SK-N-SH treated with all-trans-retinoic acid at 6 μM for 48 hours (cell line): ENCODE results near the gene CANX.

Experiments used
- ATAC-seq: fragments of 200-7000 bp; cut with Tn5 transposase; 3 replicates; pipeline ENCODE4 v1.9.1; 2020; ENCODE audit warnings: mild to moderate bottlenecking, moderate library complexity
- ARNTL ChIP-seq: fragments of 450-650 bp; formaldehyde crosslinking; IDR thresholded peaks from 2 replicates; pipeline ENCODE4 v1.5.0; 2020; ENCODE audit warnings: low read depth, mild to moderate bottlenecking, moderate library complexity, borderline replicate concordance
- BACH2 ChIP-seq: fragments of 250-450 bp; sonication (Bioruptor Pico); IDR thresholded peaks from 2 replicates; pipeline ENCODE4 v1.9.0; 2021; ENCODE audit warnings: mild to moderate bottlenecking, borderline replicate concordance
- CREB5 ChIP-seq: fragments of 250-450 bp; sonication (Bioruptor Pico); IDR thresholded peaks from 2 replicates; pipeline ENCODE4 v1.5.1; 2020; ENCODE audit warnings: low read depth, mild to moderate bottlenecking, moderate library complexity
- CSDC2 ChIP-seq: fragments of 250-450 bp; sonication (Bioruptor Pico); IDR thresholded peaks from 2 replicates; pipeline ENCODE4 v1.5.0; 2020; ENCODE audit warnings: mild to moderate bottlenecking, moderate library complexity
- CSRNP3 ChIP-seq: fragments of 250-450 bp; sonication (Bioruptor Pico); IDR thresholded peaks from 2 replicates; pipeline ENCODE4 v1.5.1; 2021; ENCODE audit warnings: mild to moderate bottlenecking, moderate library complexity
- ESRRG ChIP-seq: fragments of 250-450 bp; sonication (Bioruptor Pico); IDR thresholded peaks from 2 replicates; pipeline ENCODE4 v1.6.1; 2021; ENCODE audit warnings: mild to moderate bottlenecking
- GLIS3 ChIP-seq: fragments of 250-450 bp; sonication (Bioruptor Pico); IDR thresholded peaks from 2 replicates; pipeline ENCODE4 v1.5.0; 2020; ENCODE audit warnings: mild to moderate bottlenecking, moderate library complexity
- ISL1 ChIP-seq: fragments of 250-450 bp; sonication (Bioruptor Pico); IDR thresholded peaks from 2 replicates; pipeline ENCODE4 v2.1.2; 2022; ENCODE audit warnings: mild to moderate bottlenecking, moderate library complexity
- OSR1 ChIP-seq: fragments of 250-450 bp; sonication (Bioruptor Pico); IDR thresholded peaks from 2 replicates; pipeline ENCODE4 v1.8.0; 2022; ENCODE audit warnings: moderate library complexity, mild to moderate bottlenecking, inconsistent platforms
- PATZ1 ChIP-seq: fragments of 250-450 bp; sonication (Bioruptor Pico); IDR thresholded peaks from 2 replicates; pipeline ENCODE4 v1.8.0; 2020; ENCODE audit warnings: mild to moderate bottlenecking, moderate library complexity, borderline replicate concordance
- POU6F1 ChIP-seq: fragments of 250-450 bp; sonication (Bioruptor Pico); IDR thresholded peaks from 2 replicates; pipeline ENCODE4 v1.8.0; 2021; ENCODE audit warnings: low read depth, mild to moderate bottlenecking, moderate library complexity, borderline replicate concordance
- PPARA ChIP-seq: fragments of 250-450 bp; sonication (Bioruptor Pico); IDR thresholded peaks from 2 replicates; pipeline ENCODE4 v1.5.0; 2020; ENCODE audit warnings: mild to moderate bottlenecking, borderline replicate concordance
- RARB ChIP-seq: fragments of 250-450 bp; sonication (Bioruptor Pico); IDR thresholded peaks from 2 replicates; pipeline ENCODE4 v1.8.0; 2021; ENCODE audit warnings: mild to moderate bottlenecking, moderate library complexity
- TCF4 ChIP-seq: fragments of 250-450 bp; sonication (Bioruptor Pico); IDR thresholded peaks from 2 replicates; pipeline ENCODE4 v1.8.0; 2021; ENCODE audit warnings: mild to moderate bottlenecking, moderate library complexity, borderline replicate concordance
- TOX ChIP-seq: fragments of 250-450 bp; sonication (Bioruptor Pico); IDR thresholded peaks from 2 replicates; pipeline ENCODE4 v1.8.0; 2021; ENCODE audit warnings: mild to moderate bottlenecking, moderate library complexity, borderline replicate concordance
- TSHZ2 ChIP-seq: fragments of 250-450 bp; sonication (Bioruptor Pico); IDR thresholded peaks from 2 replicates; pipeline ENCODE4 v1.5.0; 2020; ENCODE audit warnings: mild to moderate bottlenecking, moderate library complexity
- ZC3H10 ChIP-seq: fragments of 250-450 bp; sonication (Bioruptor Pico); IDR thresholded peaks from 2 replicates; pipeline ENCODE4 v1.5.1; 2021; ENCODE audit warnings: mild to moderate bottlenecking, moderate library complexity
- ZFP3 ChIP-seq: fragments of 250-450 bp; sonication (Bioruptor Pico); IDR thresholded peaks from 2 replicates; pipeline ENCODE4 v1.5.0; 2020; ENCODE audit warnings: mild to moderate bottlenecking, moderate library complexity
- ZFP30 ChIP-seq: fragments of 450-650 bp; formaldehyde crosslinking; IDR thresholded peaks from 2 replicates; pipeline ENCODE4 v1.5.0; 2022; ENCODE audit warnings: mild to moderate bottlenecking, moderate library complexity
- ZNF565 ChIP-seq: fragments of 450-650 bp; formaldehyde crosslinking; conservative IDR thresholded peaks from 2 replicates; pipeline ENCODE4 v1.5.0; 2020; ENCODE audit warnings: low read depth, mild to moderate bottlenecking, moderate library complexity
- ZNF70 ChIP-seq: fragments of 450-650 bp; formaldehyde crosslinking; IDR thresholded peaks from 2 replicates; pipeline ENCODE4 v1.5.0; 2020; ENCODE audit warnings: mild to moderate bottlenecking, moderate library complexity
- ZNF8 ChIP-seq: fragments of 450-650 bp; formaldehyde crosslinking; IDR thresholded peaks from 2 replicates; pipeline ENCODE4 v1.5.0; 2020; ENCODE audit warnings: mild to moderate bottlenecking, moderate library complexity

Gene CANX

GRCh38 chr5:179746872-179747271 is 48.1 kb downstream of the CANX start:
- ATAC-seq: no peak
- no peak for TF ChIP-seq OSR1

- no peak for ATAC-seq
- TF ChIP-seq ARNTL (CRISPR knock-in tag) (no peak), TSHZ2 (CRISPR knock-in tag) (no peak), RARB (no peak), GLIS3 (CRISPR knock-in tag) (no peak), ZNF70 (no peak), ZC3H10 (CRISPR knock-in tag) (no peak), PPARA (no peak), OSR1 (no peak), ZNF8 (CRISPR knock-in tag) (no peak), TOX (CRISPR knock-in tag) (no peak), TCF4 (CRISPR knock-in tag) (no peak), CSDC2 (CRISPR knock-in tag) (no peak), POU6F1 (CRISPR knock-in tag) (no peak), ISL1 (no peak), BACH2 (no peak), ESRRG (CRISPR knock-in tag) (no peak), ZFP3 (CRISPR knock-in tag) (no peak), ZFP30 (CRISPR knock-in tag) (no peak), ZNF565 (CRISPR knock-in tag) (no peak), CREB5 (CRISPR knock-in tag) (no peak)
These were observed 49.0 kb downstream of the CANX start for GRCh38 chr5:179747811-179748210.

GRCh38 chr5:179749857-179750508 is 51.2 kb downstream of the CANX start:
- no peak for TF ChIP-seq GLIS3 (CRISPR knock-in tag)
- no peak for TF ChIP-seq ZNF8 (CRISPR knock-in tag)
- no peak for TF ChIP-seq PATZ1 (CRISPR knock-in tag)
- no peak for TF ChIP-seq CREB5 (CRISPR knock-in tag)
- no peak for TF ChIP-seq TCF4 (CRISPR knock-in tag)
- TF ChIP-seq PPARA: no peak
- TF ChIP-seq POU6F1 (CRISPR knock-in tag): no peak
- TF ChIP-seq ARNTL (CRISPR knock-in tag): no peak
- no peak for TF ChIP-seq ZFP3 (CRISPR knock-in tag)
- no peak for TF ChIP-seq CSRNP3 (CRISPR knock-in tag)
- no peak for TF ChIP-seq ESRRG (CRISPR knock-in tag)
- TF ChIP-seq ISL1: no peak
- no peak for TF ChIP-seq BACH2
- TF ChIP-seq CSDC2 (CRISPR knock-in tag): no peak
- TF ChIP-seq TOX (CRISPR knock-in tag): no peak
- no peak for TF ChIP-seq ZFP30 (CRISPR knock-in tag)
- ATAC-seq: no peak
